Prostate gland (tissue), 2 donors: ENCODE data around the gene TRPC1.

Source experiments
- POLR2A ChIP-seq: fragments of 450-650 bp; IDR thresholded peaks from one replicate; pipeline ENCODE4 v1.6.1; 2016; ENCODE audit warnings: antibody characterized with exemption, mild to moderate bottlenecking
- POLR2AphosphoS5 ChIP-seq: sonication (generic); formaldehyde crosslinking; IDR thresholded peaks from one replicate; pipeline ENCODE4 v1.6.1; 2017; ENCODE audit warnings: antibody characterized with exemption
- TF ChIP-seq, protein P1 (sequence below), 4 experiments: fragments of 200-600 bp in 2 of 4; fragments of 450-650 bp in 2 of 4; sonication (generic) in 2 of 4; IDR thresholded peaks; 1 replicate in 3 of 4; 2 replicates in 1 of 4; pipeline ENCODE4 v1.5.1; 2016 to 2019; ENCODE audit warnings: antibody characterized with exemption in 4 of 4, mild to moderate bottlenecking in 2 of 4, moderate library complexity in 2 of 4

DNA sequence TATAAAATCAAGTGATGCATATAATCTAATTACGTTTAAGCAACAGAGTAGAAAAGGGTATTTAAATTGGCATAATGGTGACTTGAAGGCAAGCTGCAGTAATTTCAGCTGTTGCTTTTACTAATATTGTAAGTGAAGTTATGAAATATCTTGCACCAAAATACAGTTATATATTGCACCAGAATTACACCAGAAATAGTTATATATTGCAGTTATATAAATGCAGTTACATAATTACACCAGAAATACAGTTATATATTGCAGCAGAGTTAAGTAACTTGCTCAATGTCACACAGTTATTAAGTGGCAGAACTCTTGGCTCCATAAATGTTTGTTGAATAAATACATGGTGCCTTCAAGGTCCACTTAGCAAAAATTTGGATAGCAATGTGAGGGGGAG is 113.7 kb downstream of the TRPC1 start:
- TF ChIP-seq, protein P1, sequence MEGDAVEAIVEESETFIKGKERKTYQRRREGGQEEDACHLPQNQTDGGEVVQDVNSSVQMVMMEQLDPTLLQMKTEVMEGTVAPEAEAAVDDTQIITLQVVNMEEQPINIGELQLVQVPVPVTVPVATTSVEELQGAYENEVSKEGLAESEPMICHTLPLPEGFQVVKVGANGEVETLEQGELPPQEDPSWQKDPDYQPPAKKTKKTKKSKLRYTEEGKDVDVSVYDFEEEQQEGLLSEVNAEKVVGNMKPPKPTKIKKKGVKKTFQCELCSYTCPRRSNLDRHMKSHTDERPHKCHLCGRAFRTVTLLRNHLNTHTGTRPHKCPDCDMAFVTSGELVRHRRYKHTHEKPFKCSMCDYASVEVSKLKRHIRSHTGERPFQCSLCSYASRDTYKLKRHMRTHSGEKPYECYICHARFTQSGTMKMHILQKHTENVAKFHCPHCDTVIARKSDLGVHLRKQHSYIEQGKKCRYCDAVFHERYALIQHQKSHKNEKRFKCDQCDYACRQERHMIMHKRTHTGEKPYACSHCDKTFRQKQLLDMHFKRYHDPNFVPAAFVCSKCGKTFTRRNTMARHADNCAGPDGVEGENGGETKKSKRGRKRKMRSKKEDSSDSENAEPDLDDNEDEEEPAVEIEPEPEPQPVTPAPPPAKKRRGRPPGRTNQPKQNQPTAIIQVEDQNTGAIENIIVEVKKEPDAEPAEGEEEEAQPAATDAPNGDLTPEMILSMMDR (IDR thresholded peaks at IDR 0.05), result no peak
- no peak for TF ChIP-seq POLR2A
- no peak for TF ChIP-seq POLR2AphosphoS5
